ENCODE data around the gene APOBR. TPM values are rescaled to one million over a fixed set of nuclear protein-coding genes. Genes with fewer than 3 reads are reported as not detected.
A peak's percentile ranks its signal among the peaks of the same experiment; 100 is the strongest.

APOBR gene
- total and polyA plus RNA-seq, 2 experiments from 2014 or later: 0.13 to 0.22 TPM

- no peaks in the 10 kb centered on the region for H3K27me3 ChIP-seq
- no peaks in the 10 kb centered on the region for H3K9me3 ChIP-seq (ENCODE audit: low read depth)
- peaks cover 6% of the 10 kb centered on the region for H3K4me1 ChIP-seq (ENCODE audit: insufficient read depth)
- H3K36me3 ChIP-seq (replicated peaks; ENCODE audit: insufficient read depth, low read depth): no peaks in the 10 kb centered on the region
- no peak for DNase-seq (ENCODE audit: low spot score)
- H3K4me3 ChIP-seq: no peak overlapping the region
- no peak overlapping the region for H3K4me2 ChIP-seq
- no peak overlapping the region for H2AFZ ChIP-seq
- H4K20me1 ChIP-seq (ENCODE audit: insufficient read depth, poor library complexity, severe bottlenecking): no peaks in the 10 kb centered on the region
- no peaks in the 10 kb centered on the region for H3K9me2 ChIP-seq (replicated peaks; ENCODE audit: insufficient read depth)
- H3K27ac ChIP-seq: peak overlapping the region; percentile 87
- TF ChIP-seq CTCF (IDR thresholded peaks at IDR 0.05; ENCODE audit: poor library complexity): no peak
- TF ChIP-seq EZH2phosphoT487 (IDR thresholded peaks at IDR 0.05; ENCODE audit: low read depth, severe bottlenecking, unreplicated experiment): no peak
- TF ChIP-seq EZH2 (IDR thresholded peaks at IDR 0.05; ENCODE audit: borderline replicate concordance): no peak
- no peaks in the 10 kb centered on the region for H3K79me2 ChIP-seq
Observed at GRCh38 chr16:28529124-28529523, 34.7 kb downstream of the APOBR start.

- Histone ChIP-seq H3K27me3 (no peaks in the 10 kb centered on the region), H3K4me1 (ENCODE audit: insufficient read depth) (no peaks in the 10 kb centered on the region), H3K9me3 (ENCODE audit: low read depth) (no peaks in the 10 kb centered on the region), H3K79me2 (no peaks in the 10 kb centered on the region), H3K36me3 (replicated peaks; ENCODE audit: insufficient read depth, low read depth) (no peaks in the 10 kb centered on the region), H3K27ac (peak overlapping the region; percentile 51), H3K4me2 (no peak overlapping the region), H3K9me2 (replicated peaks; ENCODE audit: insufficient read depth) (no peaks in the 10 kb centered on the region), H3K4me3 (no peak overlapping the region), H2AFZ (no peak overlapping the region), H4K20me1 (ENCODE audit: insufficient read depth, poor library complexity, severe bottlenecking) (no peaks in the 10 kb centered on the region)
- WGBS (ENCODE audit: low lambda C conversion rate, missing lambda C conversion rate): 69% methylated on average over 9 of the region's 9 CpGs
- peak; percentile 62 for DNase-seq (ENCODE audit: low spot score)
- TF ChIP-seq CTCF (IDR thresholded peaks at IDR 0.05; ENCODE audit: poor library complexity) (no peak), EZH2phosphoT487 (IDR thresholded peaks at IDR 0.05; ENCODE audit: low read depth, severe bottlenecking, unreplicated experiment) (no peak), EZH2 (IDR thresholded peaks at IDR 0.05; ENCODE audit: borderline replicate concordance) (no peak)
Observed at GRCh38 chr16:28531777-28532744, 37.6 kb downstream of the APOBR start.

- H3K27me3 ChIP-seq: no peaks in the 10 kb centered on the region
- H2AFZ ChIP-seq: no peak overlapping the region
- H3K4me3 ChIP-seq: no peak overlapping the region
- peaks cover 4% of the 10 kb centered on the region for H3K4me1 ChIP-seq (ENCODE audit: insufficient read depth)
- H3K9me2 ChIP-seq (replicated peaks; ENCODE audit: insufficient read depth): no peaks in the 10 kb centered on the region
- no peaks in the 10 kb centered on the region for H3K36me3 ChIP-seq (replicated peaks; ENCODE audit: insufficient read depth, low read depth)
- H4K20me1 ChIP-seq (ENCODE audit: insufficient read depth, poor library complexity, severe bottlenecking): no peaks in the 10 kb centered on the region
- DNase-seq (ENCODE audit: low spot score): no peak
- H3K9me3 ChIP-seq (ENCODE audit: low read depth): no peaks in the 10 kb centered on the region
- H3K79me2 ChIP-seq: peaks cover 4% of the 10 kb centered on the region
- TF ChIP-seq EZH2phosphoT487 (IDR thresholded peaks at IDR 0.05; ENCODE audit: low read depth, severe bottlenecking, unreplicated experiment): no peak
- TF ChIP-seq CTCF (IDR thresholded peaks at IDR 0.05; ENCODE audit: poor library complexity): no peak
- TF ChIP-seq EZH2 (IDR thresholded peaks at IDR 0.05; ENCODE audit: borderline replicate concordance): no peak
- WGBS (ENCODE audit: low lambda C conversion rate, missing lambda C conversion rate): 94% methylated on average over 5 of the region's 5 CpGs
- peak overlapping the region; percentile 44 for H3K27ac ChIP-seq
- no peak overlapping the region for H3K4me2 ChIP-seq
Observed at GRCh38 chr16:28532940-28533647, 38.7 kb downstream of the APOBR start.
